Measurements from ENCODE around the gene CD8B2.
"Not testable (repeated sequence)": the region's sequence is repeated elsewhere in the genome, so short reads cannot be mapped to it uniquely, and the experiment has no call there.

The CD8B2 gene

DNA sequence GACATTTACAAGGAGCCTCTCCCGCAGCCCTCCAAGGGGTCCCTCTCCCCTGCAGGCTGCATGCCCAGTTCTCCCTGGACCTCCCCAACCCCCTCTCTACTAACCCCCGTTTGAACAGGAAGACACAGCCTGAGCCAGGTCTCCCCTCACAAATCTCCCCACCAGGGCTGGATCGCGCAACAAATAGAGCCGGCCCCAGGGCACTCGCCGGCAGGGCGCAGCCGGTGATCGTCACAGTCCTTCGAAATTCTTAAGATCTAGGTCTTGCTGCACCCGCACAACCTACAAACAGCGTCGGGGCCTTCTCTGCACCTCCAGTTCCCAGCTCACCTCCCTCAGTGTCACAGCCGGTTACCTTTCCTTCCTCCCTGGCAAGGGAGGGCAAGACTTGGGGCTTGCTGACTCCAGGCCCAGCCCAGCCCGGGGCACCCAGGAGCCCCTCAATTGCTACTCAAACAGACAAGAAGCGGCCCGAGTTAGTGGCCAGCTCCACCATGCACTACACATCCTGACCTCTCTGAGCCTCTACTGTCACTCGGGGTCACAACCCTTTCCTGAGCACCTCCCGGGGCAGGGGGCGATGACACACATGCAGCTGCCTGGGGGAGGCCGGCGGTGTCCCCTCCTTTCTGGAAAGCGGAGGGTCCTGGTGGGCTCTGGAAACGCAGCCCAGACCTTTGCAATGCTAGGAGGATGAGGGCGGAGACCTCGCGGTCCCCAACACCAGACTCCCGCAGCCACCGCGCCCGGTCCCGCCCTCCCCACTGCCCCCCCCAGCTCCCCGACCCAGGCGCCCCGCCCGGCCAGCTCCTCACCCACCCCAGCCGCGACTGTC lies at the start of gene CD8B2:
Gene CD8B2, plus strand, starts transcription at position 814 of the 835 bp plus-strand sequence. CDS start 63 bp downstream, outside the sequence.
- DNase-seq: not testable (repeated sequence)

DNA sequence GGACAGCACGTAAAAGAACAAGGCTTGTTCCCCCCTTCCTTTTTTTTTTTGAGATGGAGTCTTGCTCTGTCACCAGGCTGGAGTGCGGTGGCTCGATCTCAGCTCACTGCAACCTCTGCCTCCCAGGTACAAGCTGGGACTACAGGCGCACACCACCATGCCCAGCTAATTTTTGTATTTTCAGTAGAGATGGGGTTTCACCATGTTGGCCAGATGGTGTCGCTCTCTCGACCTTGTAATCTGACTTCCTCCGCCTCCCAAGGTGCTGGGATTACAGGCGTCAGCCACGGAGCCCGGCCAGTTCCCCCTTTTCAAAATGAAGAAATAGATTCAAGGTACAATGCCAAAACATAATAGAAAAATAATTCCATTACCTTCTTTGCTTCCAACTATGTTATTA lies 25.3 kb upstream of the CD8B2 start:
- DNase-seq: not testable (repeated sequence)

DNA sequence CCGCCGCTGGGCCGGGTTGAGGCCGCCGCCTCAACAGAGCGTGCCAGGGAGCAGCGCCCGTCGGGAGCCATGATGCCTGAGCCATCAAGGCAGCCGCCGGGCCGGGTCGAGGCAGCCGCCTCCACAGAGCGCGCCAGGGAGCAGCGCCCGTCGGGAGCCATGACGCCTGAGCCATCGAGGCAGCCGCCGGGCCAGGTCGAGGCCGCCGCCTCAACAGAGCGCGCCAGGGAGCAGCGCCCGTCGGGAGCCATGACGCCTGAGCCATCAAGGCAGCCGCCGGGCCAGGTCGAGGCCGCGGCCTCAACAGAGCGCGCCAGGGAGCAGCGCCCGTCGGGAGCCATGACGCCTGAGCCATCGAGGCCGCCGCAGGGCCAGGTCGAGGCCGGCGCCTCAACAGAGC lies 19.6 kb upstream of the CD8B2 start:
- DNase-seq: not testable (repeated sequence)

DNA sequence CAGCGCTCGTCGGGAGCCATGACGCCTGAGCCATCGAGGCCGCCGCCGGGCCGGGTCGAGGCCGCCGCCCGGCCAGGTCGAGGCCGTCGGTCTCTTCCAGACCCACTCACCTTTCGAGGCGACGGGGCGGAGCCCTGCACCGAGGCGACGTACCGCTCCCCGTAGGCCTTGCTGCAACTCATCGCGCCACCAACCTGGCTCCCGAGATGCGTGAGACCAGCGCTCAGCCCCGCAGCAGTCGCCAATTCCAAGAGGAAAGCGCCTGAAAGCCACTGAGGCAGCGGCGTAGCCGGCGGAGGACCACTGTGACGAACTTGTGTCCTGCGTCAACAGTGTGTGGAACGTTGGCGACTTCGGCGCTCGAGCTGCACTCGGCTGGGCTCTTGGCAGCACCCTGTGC lies 19.1 kb upstream of the CD8B2 start, which contains the start of gene RGPD3:
Gene RGPD3, minus strand, starts transcription at position 307 of the 400 bp plus-strand sequence. Its CDS starts 125 bp downstream, at position 182.
- not testable (repeated sequence) for DNase-seq

DNA sequence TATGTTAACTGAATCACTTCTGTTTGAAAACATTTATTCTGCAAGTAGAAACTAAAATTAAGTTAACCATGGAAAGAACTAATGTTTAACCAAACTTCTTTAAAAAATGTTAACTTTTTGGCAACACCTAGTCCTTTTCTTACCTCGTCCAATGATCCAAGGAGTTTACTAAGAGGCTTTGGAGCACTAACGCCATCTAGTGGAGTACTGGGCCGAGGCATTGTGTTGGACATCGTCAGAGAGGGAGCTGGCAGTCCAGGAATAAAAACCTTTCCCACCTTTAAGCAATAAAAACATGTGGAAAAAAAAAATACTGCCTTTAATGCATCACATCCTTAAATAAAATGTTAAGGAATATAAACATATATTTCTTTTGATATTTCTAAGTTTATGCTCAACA lies 16.5 kb upstream of the CD8B2 start:
- DNase-seq: not testable (repeated sequence)

DNA sequence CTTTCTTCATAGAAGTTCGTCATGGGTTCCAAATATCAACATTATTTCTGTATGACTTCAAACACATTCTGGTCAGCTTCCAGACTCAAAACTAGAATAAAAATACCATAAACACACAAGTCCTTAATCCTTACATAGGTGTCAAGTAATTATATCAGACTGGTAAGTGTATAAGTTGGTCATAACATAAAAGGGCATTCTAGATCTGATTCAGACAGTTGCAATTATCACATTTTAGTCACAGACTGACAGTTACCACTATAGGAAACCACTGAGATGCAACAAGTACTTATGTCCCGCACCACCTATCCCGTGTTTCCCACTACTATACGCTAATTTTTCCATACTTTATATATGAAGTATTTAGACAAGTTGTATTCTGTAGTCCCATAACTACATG lies 9.5 kb upstream of the CD8B2 start:
- DNase-seq: not testable (repeated sequence)

DNA sequence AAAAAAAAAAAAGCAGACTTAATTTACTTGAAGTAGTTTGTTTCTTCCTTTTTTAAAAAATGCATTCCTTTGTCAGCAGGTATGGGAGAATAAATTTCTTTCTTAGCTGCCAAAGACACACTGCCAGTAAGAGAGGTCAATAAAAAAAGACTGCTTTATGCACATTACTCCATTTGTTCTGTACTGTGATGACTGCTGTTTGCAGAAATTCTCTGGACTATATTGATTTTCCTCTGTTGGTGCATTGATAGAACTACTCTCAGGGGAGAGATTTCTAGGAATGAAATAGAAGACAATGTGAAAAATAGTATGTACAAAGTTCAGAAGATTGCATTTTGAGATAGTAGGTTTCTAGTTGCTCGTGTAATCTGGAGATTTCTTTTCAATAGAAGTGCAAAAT lies 7.6 kb upstream of the CD8B2 start:
- DNase-seq: not testable (repeated sequence)

DNA sequence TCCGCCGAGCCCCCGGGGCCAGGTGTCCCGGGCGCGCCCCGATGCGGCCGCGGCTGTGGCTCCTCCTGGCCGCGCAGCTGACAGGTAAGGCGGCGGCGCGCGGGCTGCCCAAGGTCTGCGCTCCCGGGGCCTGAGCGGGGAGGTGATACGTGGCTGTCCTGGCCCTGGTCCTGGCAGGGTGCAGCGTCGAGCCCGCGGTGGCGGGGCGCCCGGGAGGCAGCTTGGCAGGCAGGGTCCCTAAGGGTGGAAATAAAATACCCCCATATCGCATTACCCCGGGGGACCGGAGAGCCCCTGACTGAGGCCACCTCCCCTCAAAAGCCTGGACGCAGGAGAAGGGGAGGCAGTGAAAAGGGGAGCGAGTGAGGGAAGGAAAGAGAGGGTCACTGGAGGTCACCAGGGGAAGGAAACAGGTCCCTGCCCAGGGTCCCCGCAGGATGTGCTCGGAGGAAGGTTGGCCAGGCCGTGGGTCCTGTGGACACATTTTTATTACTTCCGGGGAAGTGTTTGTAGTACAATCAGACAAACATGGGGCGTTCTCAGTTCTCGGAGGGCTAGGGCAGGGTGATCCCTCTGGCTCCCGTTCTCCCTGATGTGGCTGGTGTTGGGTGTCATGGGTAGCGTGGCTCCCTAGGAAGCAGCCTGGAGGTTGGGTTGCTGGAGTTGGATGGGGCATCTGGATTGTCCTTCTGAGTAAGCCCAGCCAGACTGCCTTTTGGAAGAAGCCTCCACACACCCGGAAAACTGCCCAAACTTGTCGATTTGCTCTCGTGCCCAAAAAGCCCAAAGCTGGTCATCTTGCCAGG lies 425 bp downstream of the CD8B2 start:
- DNase-seq: not testable (repeated sequence)

DNA sequence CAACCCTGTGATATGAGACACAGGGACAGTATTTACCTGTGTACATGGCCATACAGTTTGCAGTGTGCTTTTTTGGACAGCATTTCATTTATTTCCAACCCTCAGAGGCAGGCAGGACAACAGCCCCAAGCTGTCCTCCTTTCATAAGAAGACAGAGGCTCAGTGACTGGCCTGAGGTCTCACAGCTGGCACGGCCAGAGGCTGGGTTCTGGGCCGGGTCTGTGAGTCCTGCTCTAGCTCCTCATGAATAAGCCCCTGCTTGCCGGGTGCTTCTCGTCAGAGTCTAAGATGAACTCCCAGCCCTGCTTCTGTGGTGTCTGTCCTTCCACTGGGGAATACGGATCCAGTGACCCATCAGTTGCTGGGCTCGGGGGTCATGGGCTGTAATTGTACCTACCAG lies 2.5 kb downstream of the CD8B2 start:
- DNase-seq: not testable (repeated sequence)

DNA sequence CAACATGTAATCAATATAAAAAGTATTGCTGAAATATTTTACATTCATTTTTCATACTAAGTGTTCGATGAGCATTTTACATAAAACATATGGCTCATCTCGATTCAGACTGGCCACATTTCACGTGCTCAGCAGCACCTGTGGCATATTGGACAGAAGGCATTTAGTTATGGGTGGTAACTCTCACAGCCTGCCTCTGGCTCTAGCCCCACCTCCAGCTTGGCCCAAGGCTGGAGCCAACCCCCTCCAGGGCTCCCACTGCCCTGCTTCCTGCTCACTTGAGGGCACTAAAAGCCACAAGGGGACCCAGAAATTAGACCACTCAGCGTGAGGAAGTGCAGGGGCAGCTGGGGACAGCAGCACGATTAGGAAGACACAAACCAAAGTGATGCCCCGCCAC lies 5.2 kb downstream of the CD8B2 start:
- DNase-seq: not testable (repeated sequence)

DNA sequence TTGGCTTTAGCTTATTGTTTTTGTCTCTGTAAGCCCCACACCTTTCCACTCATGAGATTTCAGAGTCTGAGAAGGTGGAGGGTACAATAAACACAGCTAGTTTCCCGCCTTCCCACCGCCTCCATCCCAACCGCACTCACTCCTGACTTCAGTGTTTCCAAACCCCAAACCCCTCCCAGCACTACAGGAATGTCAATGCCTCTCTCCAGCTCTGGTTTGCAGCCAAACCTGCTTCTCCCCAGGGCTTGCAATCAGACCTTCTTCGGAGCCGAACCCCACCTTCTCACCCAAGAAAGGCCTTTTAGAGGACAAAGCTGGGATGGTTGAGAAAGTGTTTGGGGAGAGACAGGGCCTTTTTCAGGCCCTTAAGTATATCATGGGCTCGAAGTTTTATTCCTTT lies 5.7 kb downstream of the CD8B2 start:
- DNase-seq: not testable (repeated sequence)

DNA sequence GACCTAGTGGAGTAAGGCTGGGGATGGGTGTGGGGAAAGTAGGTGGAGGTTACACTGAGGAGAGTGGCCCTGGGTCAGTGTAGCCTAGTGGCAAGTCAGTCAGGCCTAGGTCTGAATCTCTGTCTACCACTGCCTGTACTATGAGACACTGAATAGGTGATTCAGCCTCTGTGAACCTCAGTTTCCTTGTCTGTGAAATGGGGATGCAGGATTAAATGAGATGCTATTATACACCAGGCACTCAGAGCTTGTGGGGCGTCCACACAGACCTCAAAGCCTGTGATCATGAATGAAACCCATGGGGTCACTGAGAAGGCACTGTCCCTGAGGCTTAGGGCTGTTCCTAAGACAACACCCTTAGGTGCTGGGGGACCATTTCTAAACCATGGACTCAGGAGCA lies 11.4 kb downstream of the CD8B2 start:
- DNase-seq: not testable (repeated sequence)

DNA sequence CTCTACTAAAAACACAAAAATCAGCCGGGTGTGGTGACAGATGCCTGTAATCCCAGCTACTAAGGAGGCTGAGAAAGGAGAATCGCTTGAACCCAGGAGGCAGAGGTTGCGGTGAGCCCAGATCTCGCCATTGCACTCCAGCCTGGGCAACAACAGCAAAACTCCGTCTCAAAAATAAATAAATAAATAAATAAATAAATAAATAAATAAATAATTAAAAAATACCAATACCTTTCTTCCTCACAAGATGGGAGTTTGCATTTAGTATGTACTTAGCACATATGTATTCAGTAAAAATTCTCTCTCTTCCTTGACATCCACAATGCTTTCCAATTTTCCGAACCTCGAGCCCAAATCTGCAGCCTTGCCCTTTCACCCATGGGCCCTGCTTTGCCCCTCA lies 13.2 kb downstream of the CD8B2 start:
- not testable (repeated sequence) for DNase-seq

DNA sequence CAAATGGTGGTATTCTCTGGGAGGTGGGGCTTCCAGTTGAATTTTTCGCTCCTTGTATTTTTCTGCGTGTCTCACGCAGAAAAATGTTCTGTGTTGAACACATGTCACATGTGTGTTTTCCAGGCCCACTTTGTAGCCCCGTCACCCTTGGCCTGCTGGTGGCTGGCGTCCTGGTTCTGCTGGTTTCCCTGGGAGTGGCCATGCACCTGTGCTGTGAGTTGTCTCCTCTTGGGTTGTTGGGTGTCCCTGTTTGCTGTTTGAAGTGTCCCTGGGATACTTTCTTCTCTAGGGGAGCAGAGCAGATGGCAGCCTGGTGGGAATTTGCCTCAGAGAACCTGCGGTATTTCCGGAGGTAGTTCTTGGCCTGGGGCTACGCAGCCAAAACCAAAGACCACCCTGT lies 15.2 kb downstream of the CD8B2 start:
- not testable (repeated sequence) for DNase-seq

DNA sequence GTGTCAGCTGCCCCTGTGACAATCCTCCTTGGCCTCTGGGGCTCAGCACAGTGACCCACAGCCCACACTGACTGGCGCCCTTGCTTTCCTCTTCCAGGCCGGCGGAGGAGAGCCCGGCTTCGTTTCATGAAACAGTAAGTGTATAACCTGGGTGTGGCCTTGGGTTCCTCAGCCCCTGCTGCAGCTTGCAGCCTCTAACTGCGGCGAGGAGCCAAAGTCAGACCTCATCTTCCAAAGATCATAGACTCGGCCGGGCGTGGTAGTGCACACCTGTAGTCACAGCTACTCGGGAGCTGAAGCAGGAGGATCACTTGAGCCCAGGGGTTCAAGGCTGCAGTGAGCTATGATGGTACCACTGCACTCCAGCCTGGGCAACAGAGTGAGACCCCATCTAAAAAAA lies 17.0 kb downstream of the CD8B2 start:
- not testable (repeated sequence) for DNase-seq

DNA sequence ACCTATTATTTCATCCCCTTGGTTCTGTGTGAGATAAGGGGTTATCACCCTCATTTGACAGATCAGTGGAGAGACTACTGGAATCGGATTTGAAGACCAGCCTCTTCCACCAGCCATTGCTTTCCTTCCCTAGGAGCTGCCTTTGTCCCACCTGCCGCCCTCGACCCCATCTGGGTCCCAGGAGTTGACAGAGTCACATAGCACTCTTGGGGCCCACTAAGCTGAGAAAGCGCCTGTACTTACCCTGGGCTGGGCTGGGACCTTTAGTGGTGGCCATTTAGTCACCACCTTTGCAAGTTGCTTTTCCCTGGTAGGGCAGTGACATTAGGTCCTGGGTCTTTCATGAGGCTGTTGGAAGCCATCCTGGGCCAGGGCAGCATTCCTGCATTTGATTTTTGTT lies 17.6 kb downstream of the CD8B2 start:
- not testable (repeated sequence) for DNase-seq

DNA sequence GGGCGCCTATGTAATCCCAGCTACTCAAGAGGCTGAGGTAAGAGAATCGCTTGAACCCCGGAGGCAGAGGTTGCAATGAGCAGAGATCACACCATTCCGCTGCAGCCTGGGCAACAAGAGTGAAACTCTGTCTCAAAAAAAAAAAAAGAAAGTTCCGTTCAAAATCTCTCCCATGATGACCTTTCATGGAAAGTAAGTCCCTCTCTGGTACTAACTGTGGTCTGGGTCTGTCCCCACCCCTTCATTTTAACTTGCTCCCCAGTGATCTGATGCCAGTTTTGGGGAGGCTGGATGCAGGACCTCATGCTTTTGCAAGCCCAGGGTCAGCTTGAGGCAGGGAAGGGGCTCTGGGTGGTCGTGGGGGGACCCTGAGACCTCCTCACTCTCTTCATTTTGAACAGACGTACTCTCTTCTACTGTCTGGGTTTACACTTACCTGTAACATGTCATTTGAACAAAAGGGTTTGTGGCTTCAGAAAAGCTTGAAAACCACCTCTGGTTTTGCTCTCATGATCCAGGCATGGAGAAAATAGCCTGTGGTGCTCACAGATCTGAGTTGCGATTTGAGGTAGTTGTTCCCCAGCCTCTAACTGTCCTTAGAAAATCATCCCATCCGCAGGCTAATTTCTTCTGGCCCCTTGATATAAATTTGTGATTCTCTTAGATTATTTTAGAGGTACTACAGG lies 19.0 kb downstream of the CD8B2 start:
- DNase-seq: not testable (repeated sequence)

DNA sequence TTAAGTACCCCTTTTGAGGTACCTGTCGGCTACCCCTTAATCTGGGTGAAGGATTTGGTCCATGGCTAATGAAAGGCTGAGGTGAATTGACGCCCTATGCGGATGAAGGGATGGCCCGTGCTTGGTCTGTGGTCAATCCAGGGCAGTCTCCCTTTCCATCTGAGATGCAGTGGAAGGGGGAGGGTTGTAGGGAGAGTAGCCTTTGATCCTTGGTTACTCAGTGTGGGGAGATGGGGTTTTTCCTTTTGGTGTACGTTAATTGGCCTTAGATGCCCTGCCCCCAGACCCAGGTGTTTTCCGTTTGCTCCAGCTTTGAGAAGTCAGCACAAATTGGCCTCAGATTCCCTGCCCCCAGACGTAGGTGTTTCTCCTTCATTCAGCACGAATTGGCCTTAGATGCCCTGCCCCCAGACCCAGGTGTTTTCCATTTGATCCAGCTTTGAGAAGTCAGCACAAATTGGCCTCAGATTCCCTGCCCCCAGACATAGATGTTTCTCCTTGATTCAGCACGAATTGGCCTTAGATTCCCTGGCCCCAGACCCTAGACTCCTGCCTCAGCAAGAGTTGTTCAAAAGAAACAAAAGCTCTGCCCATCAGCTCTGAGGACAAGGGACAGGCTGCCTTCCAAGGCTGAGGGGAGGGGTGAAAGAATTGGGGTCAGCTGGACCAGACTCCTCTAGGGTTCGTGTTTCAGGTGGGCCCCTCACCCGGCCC lies 21.7 kb downstream of the CD8B2 start:
- DNase-seq: not testable (repeated sequence)

DNA sequence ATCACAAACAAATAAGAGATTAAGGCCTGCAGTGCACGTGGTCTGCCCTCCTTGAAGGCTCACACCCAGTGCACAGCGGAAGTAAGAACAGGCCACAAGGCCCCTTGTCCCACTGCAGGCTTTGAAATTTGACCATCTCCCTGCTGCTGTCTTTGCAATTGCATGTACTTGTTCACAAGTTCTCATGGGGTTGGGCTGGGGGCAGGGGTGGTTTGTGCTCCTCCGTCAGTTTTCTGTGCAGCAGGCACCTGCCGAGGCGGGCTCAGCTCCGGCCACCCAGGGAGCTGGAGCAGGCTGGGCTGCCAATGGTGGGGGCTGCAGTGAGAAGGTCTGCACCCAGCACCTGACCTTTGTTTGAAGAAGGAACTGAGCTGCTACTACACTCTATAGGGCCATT lies 22.2 kb downstream of the CD8B2 start:
- DNase-seq: not testable (repeated sequence)

DNA sequence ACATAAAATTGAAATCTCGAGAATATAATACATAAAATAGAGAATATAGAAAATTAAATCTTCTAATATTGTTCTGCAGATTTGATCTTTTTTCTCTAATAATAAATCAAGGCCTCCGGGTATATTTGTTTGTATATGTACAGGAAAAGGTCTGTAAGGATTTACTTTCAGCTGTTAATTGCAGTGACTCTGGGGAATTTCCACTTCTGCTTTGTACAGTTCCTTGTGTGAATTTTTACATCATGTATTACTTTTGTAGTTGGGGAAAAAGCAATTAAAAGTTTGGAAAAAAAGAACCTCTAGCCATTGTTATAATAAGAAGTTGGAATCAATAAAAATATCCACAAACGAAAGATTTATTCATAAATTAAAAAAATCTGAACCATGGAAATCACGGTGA lies 23.6 kb downstream of the CD8B2 start:
- DNase-seq: not testable (repeated sequence)

DNA sequence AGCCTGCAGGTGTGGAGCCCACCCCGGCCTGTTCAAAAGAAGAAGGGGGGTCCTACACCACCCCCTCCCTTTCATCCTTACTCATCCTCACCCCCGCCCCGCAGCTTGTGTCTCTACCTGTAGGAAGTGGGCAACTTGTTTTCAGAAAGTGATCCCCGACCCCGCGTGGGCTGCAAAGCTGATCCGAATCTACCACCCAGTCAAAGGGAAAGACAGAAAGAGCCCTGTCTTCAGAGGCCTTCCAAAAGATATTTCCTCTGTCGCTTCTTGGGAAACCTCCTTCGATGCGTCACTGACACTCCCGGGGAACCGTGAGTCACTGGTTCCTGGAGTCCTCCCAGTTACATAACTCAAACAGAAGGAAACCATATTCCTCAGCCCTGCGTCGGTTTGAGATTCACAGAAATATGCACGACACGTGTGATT lies 24.3 kb downstream of the CD8B2 start:
- DNase-seq: not testable (repeated sequence)

DNA sequence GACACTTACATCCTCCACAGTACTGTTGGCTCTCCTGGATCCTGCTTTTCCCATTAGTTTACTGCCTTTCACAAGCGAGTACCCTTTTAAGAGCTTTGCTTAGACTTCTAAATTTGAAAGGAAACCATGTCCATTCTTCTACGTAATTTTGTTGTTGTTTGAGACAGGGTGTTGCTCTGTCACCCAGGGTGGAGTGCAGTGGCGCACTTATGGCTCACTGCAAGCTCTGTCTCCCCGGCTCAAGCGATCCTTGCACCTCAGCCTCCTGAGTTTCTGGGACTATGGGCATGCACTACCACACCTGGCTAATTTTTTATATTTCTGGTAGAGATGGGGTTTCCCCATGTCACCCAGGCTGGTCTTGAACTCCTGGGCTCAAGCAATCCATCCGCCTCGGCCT lies 24.8 kb downstream of the CD8B2 start:
- not testable (repeated sequence) for DNase-seq

Data from NCI-H1436 (cell line).